HepG2 (cell line): ENCODE measurements around the gene CCNI2. TPM values are rescaled to one million over a fixed set of nuclear protein-coding genes. Genes with fewer than 3 reads are reported as not detected.

Source experiments
- E2F5 ChIP-seq: sonication (generic); formaldehyde crosslinking; conservative IDR thresholded peaks from 2 replicates; pipeline ENCODE4 v1.4.0; 2020; ENCODE audit warnings: missing genetic modification reagents
- NFIB ChIP-seq: sonication (generic); formaldehyde crosslinking; IDR thresholded peaks from 2 replicates; pipeline ENCODE4 v1.9.0; 2021; ENCODE audit warnings: missing genetic modification reagents, mild to moderate bottlenecking, borderline replicate concordance
- NONO ChIP-seq, 2 experiments: fragments of 450-650 bp in 1 of 2; sonication (generic) in 1 of 2; formaldehyde crosslinking in 1 of 2; IDR thresholded peaks in 1 of 2; conservative IDR thresholded peaks in 1 of 2; 2 replicates each; pipeline versions ENCODE4 v1.6.1 to v1.8.0; 2017 to 2022; ENCODE audit warnings: mild to moderate bottlenecking in 1 of 2, missing genetic modification reagents in 1 of 2, moderate library complexity in 1 of 2
- PATZ1 ChIP-seq: sonication (generic); formaldehyde crosslinking; IDR thresholded peaks from 2 replicates; pipeline ENCODE4 v1.4.0; 2020; ENCODE audit warnings: missing genetic modification reagents
- PHF8 ChIP-seq: sonication (generic); formaldehyde crosslinking; IDR thresholded peaks from 2 replicates; pipeline ENCODE4 v1.5.0; 2020; ENCODE audit warnings: missing genetic modification reagents
- SIN3A ChIP-seq: IDR thresholded peaks from 2 replicates; pipeline ENCODE4 v1.6.1; 2011; ENCODE audit warnings: low read depth, mild to moderate bottlenecking, control low read depth, low read length, borderline replicate concordance
- SIX1 ChIP-seq: sonication (generic); formaldehyde crosslinking; IDR thresholded peaks from 2 replicates; pipeline ENCODE4 v1.4.0; 2020; ENCODE audit warnings: missing genetic modification reagents, borderline replicate concordance
- TAF15 ChIP-seq: fragments of 200-400 bp; formaldehyde crosslinking; IDR thresholded peaks from one replicate; pipeline ENCODE4 v1.6.1; 2018; ENCODE audit warnings: mild to moderate bottlenecking, low read depth, low read length; ENCODE audit not compliant: poor library complexity, severe bottlenecking
- ZFP91 ChIP-seq: sonication (generic); formaldehyde crosslinking; IDR thresholded peaks from 2 replicates; pipeline ENCODE4 v1.9.0; 2022; ENCODE audit warnings: missing genetic modification reagents, mild to moderate bottlenecking, borderline replicate concordance
- ZGPAT ChIP-seq: IDR thresholded peaks from 2 replicates; pipeline ENCODE4 v1.6.1; 2016; ENCODE audit warnings: mild to moderate bottlenecking
- ZNF235 ChIP-seq: sonication (generic); formaldehyde crosslinking; IDR thresholded peaks from 2 replicates; pipeline ENCODE4 v1.8.1; 2023; ENCODE audit warnings: mild to moderate bottlenecking, missing genetic modification reagents, borderline replicate concordance
- ZNF34 ChIP-seq: sonication (generic); formaldehyde crosslinking; IDR thresholded peaks from 2 replicates; pipeline ENCODE4 v1.4.0; 2020; ENCODE audit warnings: mild to moderate bottlenecking, missing genetic modification reagents, borderline replicate concordance
- ZNF382 ChIP-seq: sonication (generic); formaldehyde crosslinking; IDR thresholded peaks from 2 replicates; pipeline ENCODE4 v1.5.0; 2020; ENCODE audit warnings: missing genetic modification reagents, mild to moderate bottlenecking, borderline replicate concordance
- ZNF383 ChIP-seq: sonication (generic); formaldehyde crosslinking; IDR thresholded peaks from 2 replicates; pipeline ENCODE4 v1.4.0; 2020; ENCODE audit warnings: missing genetic modification reagents, mild to moderate bottlenecking, borderline replicate concordance
- ZNF589 ChIP-seq: sonication (generic); formaldehyde crosslinking; conservative IDR thresholded peaks from 2 replicates; pipeline ENCODE4 v1.8.0; 2022; ENCODE audit warnings: mild to moderate bottlenecking, moderate library complexity, missing genetic modification reagents
- ZNF598 ChIP-seq: sonication (generic); formaldehyde crosslinking; IDR thresholded peaks from 2 replicates; pipeline ENCODE4 v1.5.1; 2020; ENCODE audit warnings: mild to moderate bottlenecking, missing genetic modification reagents, borderline replicate concordance
- ZNF615 ChIP-seq: sonication (generic); formaldehyde crosslinking; IDR thresholded peaks from 2 replicates; pipeline ENCODE4 v1.5.0; 2020; ENCODE audit warnings: mild to moderate bottlenecking, missing genetic modification reagents, borderline replicate concordance
- ZNF629 ChIP-seq: sonication (generic); formaldehyde crosslinking; conservative IDR thresholded peaks from 2 replicates; pipeline ENCODE4 v1.5.0; 2020; ENCODE audit warnings: missing genetic modification reagents
- ZNF766 ChIP-seq: sonication (generic); formaldehyde crosslinking; IDR thresholded peaks from 2 replicates; pipeline ENCODE4 v1.5.0; 2020; ENCODE audit warnings: missing genetic modification reagents, borderline replicate concordance
- polyA plus RNA-seq, 8 experiments: library from polyadenylated mRNA; depleted of rRNA in 3 of 8; stranded (reverse) in 7 of 8; unstranded in 1 of 8; fragments of >200 nt; fragmentation: Illumina TruSeq in 4 of 8; extraction: Trizol in 4 of 8; gene quantifications; 2 replicates each; pipeline versions ENCODE4 v1.2.1 to v1.2.3, GENCODE V29; 2011 to 2016; ENCODE audit warnings: low read depth in 4 of 8, missing spikeins in 1 of 8, mixed read lengths in 1 of 8; ENCODE audit not compliant: insufficient read depth in 1 of 8
- total RNA-seq, 5 experiments: library from RNA; depleted of rRNA; stranded (reverse); fragments of >200 nt; fragmentation: Illumina TruSeq; extraction: Trizol; gene quantifications; 2 replicates each; pipeline ENCODE4 v1.2.3, GENCODE V29; 2016; ENCODE audit warnings: low read depth in 1 of 5

The CCNI2 gene
- total and polyA plus RNA-seq, 2 of the 13 experiments (the other 11 are each of a cell fraction or from before 2014, with no cell fraction given), result not detected

GRCh38 chr5:132736853-132737833 is 10.1 kb upstream of the CCNI2 start, which contains the start of gene KIF3A (continued):
- TF ChIP-seq ZFP91 (CRISPR knock-in tag) (peak; percentile 84; the same call in 1 of the 2 replicates), PATZ1 (CRISPR knock-in tag) (peak; percentile 48; the same call in 1 of the 2 replicates), ZNF382 (no peak), NFIB (no peak), SIN3A (no peak; the same call in none of the 2 replicates), ZNF766 (CRISPR knock-in tag) (peak; percentile 85), ZNF34 (peak; percentile 36; the same call in 1 of the 2 replicates), SIX1 (no peak), ZNF615 (CRISPR knock-in tag) (no peak), E2F5 (CRISPR knock-in tag) (no peak), NONO (IDR thresholded peaks at IDR 0.05) (no peak), NONO (CRISPR knock-in tag; conservative IDR thresholded peaks at IDR 0.05) (no peak), TAF15 (peak; percentile 48), ZGPAT (peak; percentile 69), PHF8 (CRISPR knock-in tag) (peak; percentile 92), ZNF598 (CRISPR knock-in tag) (peak; percentile 84), ZNF589 (CRISPR knock-in tag) (no peak), ZNF383 (CRISPR knock-in tag) (0 out of 2 replicates have a peak, but pooled peaks have one; percentile 43), ZNF629 (peak; percentile 97), ZNF235 (CRISPR knock-in tag) (0 out of 2 replicates have a peak, but pooled peaks have one; percentile 40)
